ENCODE measurements around the gene BAD. TPM values are rescaled to one million over a fixed set of nuclear protein-coding genes. Genes with fewer than 3 reads are reported as not detected.
A peak's percentile ranks its signal among the peaks of the same experiment; 100 is the strongest.

BAD gene
- total and polyA plus RNA-seq, 10 of the 15 experiments (the other 5 are each of a cell fraction or from before 2014, with no cell fraction given) = 1.5 to 67.2 (median 39.6) TPM

DNA sequence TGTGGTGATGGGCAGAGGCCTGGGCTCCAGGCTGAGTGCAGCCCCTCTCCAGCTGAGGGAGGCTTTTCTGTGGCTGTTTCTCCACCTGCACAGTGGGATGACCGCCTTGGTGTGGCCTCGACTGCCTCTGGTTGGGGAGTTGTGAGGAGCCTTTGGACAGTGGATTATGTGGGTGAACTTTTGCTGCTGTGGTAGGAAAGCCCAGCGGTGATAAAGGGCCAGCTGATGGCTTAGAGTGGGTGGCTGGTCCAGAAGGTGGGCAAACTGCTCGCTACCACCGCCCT lies 19.5 kb upstream of the BAD start:
- POLR2A ChIA-PET = interaction anchor here (0.6 to 5.8 kb wide), 17 partner anchors 13 to 319 kb away, joined by 3 to 70 read pairs (median 6); partner anchors contain the start of genes BAD, FERMT3, FKBP2 and NUDT22
- Histone ChIP-seq H4K20me1 (ENCODE audit: control insufficient read depth, insufficient read depth) (no peaks in the 10 kb centered on the region), H3K9ac (ENCODE audit: control insufficient read depth, insufficient read depth, low read length) (peak overlapping the region; percentile 81; the same call in 1 of the 2 replicates), H3K4me3 (peak overlapping the region; percentile 72), H2AFZ (ENCODE audit: control insufficient read depth, low read depth, low read length) (no peak overlapping the region), H3K79me2 (ENCODE audit: control insufficient read depth, insufficient read depth, low read length) (peaks cover 22% of the 10 kb centered on the region), H3K9me3 (replicated peaks; ENCODE audit: control insufficient read depth, insufficient read depth, low read length) (no peaks in the 10 kb centered on the region), H3K27me3 (replicated peaks in 1 of 2; ENCODE audit: control insufficient read depth in 2 of 2, insufficient read depth in 2 of 2, low read length in 1 of 2) (peaks cover 5 to 17% of the 10 kb centered on the region in 2 experiments; a peak in 3 of 4 replicates), H3K4me1 (ENCODE audit: control insufficient read depth, insufficient read depth, low read length) (peaks cover 27% of the 10 kb centered on the region), H3K27ac (ENCODE audit: control insufficient read depth, insufficient read depth) (peak overlapping the region; percentile 90), H3K4me2 (ENCODE audit: control insufficient read depth, insufficient read depth) (peak overlapping the region; percentile 46), H3K36me3 (ENCODE audit: control insufficient read depth in 2 of 2, insufficient read depth in 2 of 2, low read length in 1 of 2) (peaks cover 0 to 3% of the 10 kb centered on the region in 2 experiments; a peak in 2 of 4 replicates)
- DNase-seq (ENCODE audit: low read depth, low spot score) (no peak), FAIRE-seq (no peak), ATAC-seq (no peak)
- in situ Hi-C loops (cut with MboI) (loop anchor here (5.0 kb wide), 1 partner anchor 102 kb away; no protein-coding TSS in a partner anchor), intact Hi-C loops (cut with micrococcal nuclease; ENCODE audit: unreplicated experiment) (loop anchor here (1.0 to 5.0 kb wide), 3 partner anchors 63 to 632 kb away; partner anchors contain the start of genes ATL3 and FKBP2)
- RAD21 ChIA-PET (ENCODE audit: unreplicated experiment) = interaction anchor here (0.9 to 5.8 kb wide), 13 partner anchors 14 to 97 kb away, joined by 3 to 125 read pairs (median 7); partner anchors contain the start of genes FERMT3, FKBP2, GPR137 and NUDT22
- 9% methylated on average over 5 of the region's 5 CpGs for WGBS (ENCODE audit: insufficient coverage, insufficient replicate concordance, low lambda C conversion rate, missing lambda C conversion rate)
- TF ChIP-seq IKZF1 (conservative IDR thresholded peaks at IDR 0.05) (no peak), EGR1 (IDR thresholded peaks at IDR 0.05; ENCODE audit: borderline replicate concordance in 1 of 2, low read depth in 2 of 2, low read length in 2 of 2) (0 out of 3 replicates have a peak, but pooled peaks of 1 of the 2 experiments have one; percentile 13)
- SMC1A ChIA-PET (ENCODE audit: uncharacterized antibody, unreplicated experiment) = interaction anchor here (0.7 to 5.7 kb wide), 9 partner anchors 14 to 151 kb away, joined by 3 to 98 read pairs (median 7); partner anchors contain the start of genes FERMT3, FKBP2, PRDX5 and TRMT112
- CTCF ChIA-PET = interaction anchor here (0.8 to 5.8 kb wide), 26 partner anchors 13 to 346 kb away, joined by 3 to 238 read pairs (median 6); partner anchors contain the start of genes BAD, CCDC88B, FERMT3 and GPR137
- no TSS peak for BruUV-seq (replicated peaks)
